ENCODE data around the gene PPFIBP1. TPM values are rescaled to one million over a fixed set of nuclear protein-coding genes. Genes with fewer than 3 reads are reported as not detected.

Gene PPFIBP1
- total and polyA plus RNA-seq, 2 of the 4 experiments (the other 2 are of a cell fraction): 30.4 to 72.2 TPM

DNA sequence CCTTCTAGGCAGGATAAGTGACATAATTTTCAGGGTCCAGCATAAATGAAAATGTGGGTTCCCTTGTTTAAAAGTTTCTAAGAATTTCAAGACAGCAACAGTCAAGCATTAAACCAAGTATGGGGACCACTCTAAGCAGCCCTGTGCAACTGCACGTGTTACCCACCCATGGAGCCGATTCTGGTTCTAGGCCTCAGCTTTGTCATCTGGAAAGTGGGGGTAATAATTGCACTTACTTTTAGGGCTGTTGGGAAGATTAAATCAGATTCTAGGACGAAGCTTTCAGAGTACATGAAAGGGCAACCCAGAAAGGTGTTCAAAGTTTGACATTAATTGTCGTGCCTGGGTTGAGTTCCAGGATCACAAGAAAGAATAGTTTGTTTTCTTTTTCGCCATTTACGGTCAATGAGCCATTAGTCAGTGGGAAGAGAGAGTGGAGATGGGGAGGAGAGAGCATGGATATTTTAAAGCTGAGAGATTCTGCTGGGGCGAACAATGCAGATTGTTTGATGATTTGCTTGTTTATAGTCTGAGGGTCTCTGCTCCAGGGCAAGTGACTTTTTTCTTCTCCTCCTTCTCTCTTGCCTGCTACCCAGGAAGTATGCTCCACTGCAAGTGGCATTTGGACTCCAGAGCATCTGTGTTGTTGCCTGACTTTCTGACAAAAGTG lies 10.7 kb upstream of the PPFIBP1 start:
- dilution Hi-C loops (cut with HindIII; ENCODE audit: low sequenced_read_pairs, unreplicated experiment): no loop called here
- no peak overlapping the region for H2BK15ac ChIP-seq (ENCODE audit: low read depth, low read length)
- no peak overlapping the region for H4K91ac ChIP-seq (ENCODE audit: insufficient read depth, low read depth, low read length)
- no peak overlapping the region for H3K4me2 ChIP-seq (ENCODE audit: low read depth, low read length)
- in situ Hi-C loops (cut with MboI; ENCODE audit: low sequenced_read_pairs): no loop called here
- H3K9ac ChIP-seq (ENCODE audit: low read depth, low read length): no peak overlapping the region
- POLR2A ChIA-PET (ENCODE audit: unreplicated experiment): no interaction called here
- H3K36me3 ChIP-seq (ENCODE audit: control insufficient read depth, insufficient read depth, low read length): no peaks in the 10 kb centered on the region
- intact Hi-C loops (cut with micrococcal nuclease): no loop called here
- H2AK5ac ChIP-seq (ENCODE audit: low read depth, low read length): no peak overlapping the region
- H3K4me1 ChIP-seq (ENCODE audit: control insufficient read depth, insufficient read depth, low read length): peaks cover 3% of the 10 kb centered on the region
- no peak overlapping the region for H3K4me3 ChIP-seq (ENCODE audit: insufficient read depth, low read depth, low read length)
- H2BK20ac ChIP-seq (ENCODE audit: low read depth, low read length): no peak overlapping the region
- H2BK120ac ChIP-seq (ENCODE audit: low read depth, low read length): no peak overlapping the region
- DNase-seq (no peak), ATAC-seq (ENCODE audit: low read depth) (no peak)
- no peak overlapping the region for H3K56ac ChIP-seq (ENCODE audit: extremely low read depth, insufficient read depth, low read length)
- TF ChIP-seq RAD21 (IDR thresholded peaks at IDR 0.05; ENCODE audit: low read length) (no peak), POLR2A (IDR thresholded peaks at IDR 0.05; ENCODE audit: low read depth, low read length) (no peak), RCOR1 (IDR thresholded peaks at IDR 0.05; ENCODE audit: insufficient replicate concordance, low read length) (no peak), BHLHE40 (IDR thresholded peaks at IDR 0.05; ENCODE audit: low read depth, low read length) (no peak)
- TF ChIP-seq, protein P1, sequence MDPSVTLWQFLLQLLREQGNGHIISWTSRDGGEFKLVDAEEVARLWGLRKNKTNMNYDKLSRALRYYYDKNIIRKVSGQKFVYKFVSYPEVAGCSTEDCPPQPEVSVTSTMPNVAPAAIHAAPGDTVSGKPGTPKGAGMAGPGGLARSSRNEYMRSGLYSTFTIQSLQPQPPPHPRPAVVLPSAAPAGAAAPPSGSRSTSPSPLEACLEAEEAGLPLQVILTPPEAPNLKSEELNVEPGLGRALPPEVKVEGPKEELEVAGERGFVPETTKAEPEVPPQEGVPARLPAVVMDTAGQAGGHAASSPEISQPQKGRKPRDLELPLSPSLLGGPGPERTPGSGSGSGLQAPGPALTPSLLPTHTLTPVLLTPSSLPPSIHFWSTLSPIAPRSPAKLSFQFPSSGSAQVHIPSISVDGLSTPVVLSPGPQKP (IDR thresholded peaks at IDR 0.05; ENCODE audit: borderline replicate concordance, low read depth, low read length): no peak
- H2AFZ ChIP-seq (replicated peaks; ENCODE audit: low read length, poor library complexity): no peak overlapping the region
- no peaks in the 10 kb centered on the region for H3K9me3 ChIP-seq (ENCODE audit: control insufficient read depth, insufficient read depth, low read length)
- H3K27ac ChIP-seq (ENCODE audit: insufficient read depth, low read length): no peak overlapping the region
- no peak overlapping the region for H3K4ac ChIP-seq (ENCODE audit: low read depth, low read length)
- H4K5ac ChIP-seq (ENCODE audit: low read depth, low read length): no peak overlapping the region
- WGBS, 2 experiments (ENCODE audit: extremely low coverage in 2 of 2, insufficient read length in 1 of 2): 88% methylated on average over 4 of the region's 7 CpGs; no CpG with 5 or more reads in 1 of the 2 experiments
- H3K18ac ChIP-seq (ENCODE audit: low read depth, low read length): no peak overlapping the region
- H4K20me1 ChIP-seq (ENCODE audit: insufficient read depth, low read length): no peaks in the 10 kb centered on the region
- no peak overlapping the region for H2BK5ac ChIP-seq (ENCODE audit: low read depth, low read length, poor library complexity, severe bottlenecking)
- H3K27me3 ChIP-seq (ENCODE audit: control insufficient read depth, insufficient read depth, low read length): no peaks in the 10 kb centered on the region
- no peak overlapping the region for H4K8ac ChIP-seq (ENCODE audit: low read depth in 2 of 2, low read length in 2 of 2)
- H3K14ac ChIP-seq (replicated peaks; ENCODE audit: low read depth, low read length): 0 out of 2 replicates have a peak overlapping the region, but pooled peaks have one; percentile 52
- 0 out of 2 replicates have a peak, but pooled peaks cover 2% of the 10 kb centered on the region for H3K9me1 ChIP-seq (ENCODE audit: insufficient read depth, low read length)
- CTCF ChIA-PET: interaction anchor here (1.0 kb wide), 1 partner anchor 79 kb away, joined by 4 read pairs; no protein-coding TSS in a partner anchor
- H3K79me1 ChIP-seq (ENCODE audit: low read depth in 1 of 2, low read length in 2 of 2): no peaks in the 10 kb centered on the region
- no TSS peak for BruUV-seq (replicated peaks)
- no peak overlapping the region for H2AK9ac ChIP-seq (replicated peaks; ENCODE audit: low read depth, low read length, poor library complexity)
- no peak overlapping the region for H3K23ac ChIP-seq (ENCODE audit: low read depth, low read length)

Data from IMR-90 (cell line).